NT2/D1 (cell line): Measurements from ENCODE around the gene PRR36.

Source experiments
- SUZ12 ChIP-seq: IDR thresholded peaks from 2 replicates; pipeline ENCODE4 v1.6.1; 2011; ENCODE audit not compliant: insufficient read length, insufficient read depth; ENCODE audit errors: extremely low read depth
- YY1 ChIP-seq: IDR thresholded peaks from 2 replicates; pipeline ENCODE4 v1.6.1; 2011; ENCODE audit not compliant: insufficient read length, insufficient read depth
- ZNF274 ChIP-seq: IDR thresholded peaks from 2 replicates; pipeline ENCODE4 v1.6.1; 2011; ENCODE audit warnings: mild to moderate bottlenecking, low read depth, low read length

GRCh38 chr19:7912144-7912696, 38.0 kb upstream of the PRR36 start:
- no peak for TF ChIP-seq YY1
- TF ChIP-seq SUZ12, result no peak
- TF ChIP-seq ZNF274, result no peak
